Uterus (tissue), 4 donors: ENCODE measurements around the gene EEA1. TPM values are rescaled to one million over a fixed set of nuclear protein-coding genes. Genes with fewer than 3 reads are reported as not detected.

ENCODE experiments used
- DNase-seq, 2 donors: peaks; one replicate each; pipeline ENCODE4 v3.0.0-alpha.2; 2019 to 2020
- H3K27ac ChIP-seq, 2 donors: fragments of 200-600 bp; sonication (generic); 1 replicate in 1 of 2; 2 replicates in 1 of 2; pipeline ENCODE4 v1.5.1; 2016 to 2018
- H3K27me3 ChIP-seq, 2 donors: fragments of 200-600 bp; sonication (generic); one replicate each; pipeline ENCODE4 v1.5.1; 2018 to 2019; ENCODE audit warnings: control low read depth in 1 of 2
- H3K36me3 ChIP-seq, 2 donors: fragments of 200-600 bp; sonication (generic); one replicate each; pipeline ENCODE4 v1.5.1; 2019; ENCODE audit warnings: control low read depth in 1 of 2
- H3K4me1 ChIP-seq, 2 donors: fragments of 200-600 bp; sonication (generic); one replicate each; pipeline ENCODE4 v1.5.1; 2018 to 2019; ENCODE audit warnings: control low read depth in 1 of 2
- H3K4me3 ChIP-seq, 2 donors: fragments of 200-600 bp; sonication (generic); 1 replicate in 1 of 2; 2 replicates in 1 of 2; pipeline ENCODE4 v1.5.1; 2018 to 2019; ENCODE audit warnings: mild to moderate bottlenecking in 1 of 2
- H3K9me3 ChIP-seq, 2 donors: fragments of 200-600 bp; sonication (generic); one replicate each; pipeline ENCODE4 v1.5.1; 2019; ENCODE audit warnings: control low read depth in 1 of 2
- CTCF ChIP-seq, 4 experiments: fragments of 200-600 bp in 2 of 4; fragments of 450-650 bp in 2 of 4; sonication (generic) in 2 of 4; IDR thresholded peaks; one replicate each; pipeline ENCODE4 v1.5.1; 2016 to 2019; ENCODE audit warnings: antibody characterized with exemption in 4 of 4, mild to moderate bottlenecking in 2 of 4, moderate library complexity in 1 of 4
- POLR2A ChIP-seq, 2 donors: fragments of 450-650 bp; IDR thresholded peaks; one replicate each; pipeline ENCODE4 v1.6.1; 2016; ENCODE audit warnings: antibody characterized with exemption in 2 of 2, mild to moderate bottlenecking in 1 of 2, moderate library complexity in 1 of 2
- intact Hi-C: fragments of 100-400 bp; cut with DNase I; formaldehyde crosslinking; loops from one replicate; pipeline ENCODE4 v1.15.1; 2023; ENCODE audit warnings: low total_unique reads
- total RNA-seq, 4 donors: library from RNA; depleted of rRNA in 3 of 4; stranded (reverse); fragments of >200 nt in 3 of 4; gene quantifications; one replicate each; pipeline versions ENCODE4 v1.1.0 to v1.2.4, GENCODE V29; 2014 to 2023
- donor health status: DM: yes; HTN: yes; CAD: no.

Gene EEA1
- total RNA-seq, 4 donors from 2014 or later = 15.4 to 53.0 (median 31.6) TPM

DNA sequence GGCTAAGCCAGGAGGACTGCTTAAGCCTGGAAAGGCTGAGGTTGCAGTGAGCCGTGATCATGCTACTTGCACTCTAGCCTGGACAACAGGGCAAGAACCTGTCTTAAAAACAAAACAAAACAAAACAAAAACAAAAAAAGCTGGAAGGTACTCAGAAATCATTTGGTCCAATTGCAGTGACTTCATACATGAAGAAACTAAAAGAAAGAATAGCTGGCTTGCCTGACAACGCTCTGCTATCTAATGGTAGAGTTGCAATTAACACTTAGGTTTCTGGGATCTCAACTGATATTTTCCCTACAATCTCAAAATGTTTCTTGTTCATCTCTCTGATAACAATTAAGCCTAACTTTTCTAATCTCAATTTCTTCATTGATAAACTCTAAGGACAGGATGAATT, 13.7 kb downstream of the EEA1 start:
- intact Hi-C loops = no loop called here
- Histone ChIP-seq H3K4me1 (no peaks in the 10 kb centered on the region), H3K36me3 (no peaks in the 10 kb centered on the region), H3K9me3 (no peaks in the 10 kb centered on the region), H3K4me3 (no peak overlapping the region), H3K27me3 (no peaks in the 10 kb centered on the region), H3K27ac (no peak overlapping the region)
- no peak for DNase-seq
- TF ChIP-seq POLR2A (IDR thresholded peaks at IDR 0.05) (no peak), CTCF (IDR thresholded peaks at IDR 0.05) (no peak)

DNA sequence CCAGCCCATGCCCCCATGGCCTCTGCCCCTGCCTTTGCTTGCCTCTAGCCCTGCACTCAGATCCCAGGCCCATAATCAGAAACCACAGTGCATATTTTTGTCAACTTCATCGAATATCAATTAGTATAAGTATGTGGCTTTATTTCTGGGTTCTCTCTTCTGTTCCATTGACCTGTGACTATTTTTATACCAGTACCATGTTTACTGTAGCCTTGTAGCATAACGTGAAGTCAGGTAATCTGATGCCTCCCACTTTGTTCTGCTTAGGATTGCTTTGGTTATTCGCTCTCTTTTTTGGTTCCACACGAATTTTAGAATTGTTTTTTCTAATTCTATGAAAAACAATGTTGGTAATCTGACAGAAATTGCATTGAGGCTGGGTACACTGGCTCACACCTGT, 14.9 kb downstream of the EEA1 start:
- no peaks in the 10 kb centered on the region for H3K9me3 ChIP-seq
- no peaks in the 10 kb centered on the region for H3K27me3 ChIP-seq
- no peaks in the 10 kb centered on the region for H3K4me1 ChIP-seq
- H3K4me3 ChIP-seq = no peak overlapping the region
- H3K36me3 ChIP-seq = no peaks in the 10 kb centered on the region
- H3K27ac ChIP-seq = no peak overlapping the region
- intact Hi-C loops = no loop called here
- no peak for TF ChIP-seq POLR2A (IDR thresholded peaks at IDR 0.05)
- TF ChIP-seq CTCF (IDR thresholded peaks at IDR 0.05) = no peak
- no peak for DNase-seq

- TF ChIP-seq CTCF (IDR thresholded peaks at IDR 0.05) = no peak
- TF ChIP-seq POLR2A (IDR thresholded peaks at IDR 0.05) = no peak
- DNase-seq = no peak
- Histone ChIP-seq H3K27ac (no peak overlapping the region), H3K9me3 (no peaks in the 10 kb centered on the region), H3K36me3 (no peaks in the 10 kb centered on the region), H3K27me3 (no peaks in the 10 kb centered on the region), H3K4me1 (no peaks in the 10 kb centered on the region), H3K4me3 (no peak overlapping the region)
- intact Hi-C loops = no loop called here
Observed at GRCh38 chr12:92912672-92913071, 16.4 kb downstream of the EEA1 start.

DNA sequence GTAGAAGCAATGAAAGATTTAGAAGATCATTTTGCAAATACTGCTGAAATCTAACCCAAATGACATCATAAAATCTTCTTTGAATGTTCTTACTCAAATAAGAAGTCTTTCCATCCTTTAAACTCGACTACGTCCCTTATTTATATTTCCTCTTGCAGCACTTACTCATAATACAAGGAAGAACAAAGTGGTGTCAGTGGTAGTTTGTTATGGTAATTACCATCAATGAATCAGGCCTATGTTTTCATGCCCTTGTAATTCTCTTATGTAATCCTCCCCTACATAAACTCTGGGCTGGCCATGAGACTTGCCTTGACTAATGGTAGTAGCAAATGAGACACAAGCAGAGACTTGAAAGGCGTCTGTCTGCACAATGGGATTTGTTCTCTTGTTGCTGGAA, 17.0 kb downstream of the EEA1 start:
- Histone ChIP-seq H3K9me3 (no peaks in the 10 kb centered on the region), H3K4me1 (no peaks in the 10 kb centered on the region), H3K36me3 (no peaks in the 10 kb centered on the region), H3K27me3 (no peaks in the 10 kb centered on the region), H3K27ac (no peak overlapping the region), H3K4me3 (no peak overlapping the region)
- no peak for DNase-seq
- intact Hi-C loops = no loop called here
- TF ChIP-seq CTCF (IDR thresholded peaks at IDR 0.05) (no peak), POLR2A (IDR thresholded peaks at IDR 0.05) (no peak)

GRCh38 chr12:92911339-92911738, 17.8 kb downstream of the EEA1 start:
- H3K27ac ChIP-seq = no peak overlapping the region
- TF ChIP-seq CTCF (IDR thresholded peaks at IDR 0.05) (no peak), POLR2A (IDR thresholded peaks at IDR 0.05) (no peak)
- no peaks in the 10 kb centered on the region for H3K4me1 ChIP-seq

More at GRCh38 chr12:92911339-92911738, 17.8 kb downstream of the EEA1 start:
- Histone ChIP-seq H3K36me3 (no peaks in the 10 kb centered on the region), H3K27me3 (no peaks in the 10 kb centered on the region), H3K9me3 (no peaks in the 10 kb centered on the region), H3K4me3 (no peak overlapping the region)
- intact Hi-C loops = no loop called here
- DNase-seq = no peak
